GM19463 (cell line): ENCODE measurements around the gene ADRM1.

Experiments
- ATAC-seq: cut with Tn5 transposase; IDR thresholded peaks from one replicate; pipeline ENCODE4 v1.9.1; 2021; ENCODE audit warnings: mild to moderate bottlenecking, moderate library complexity; ENCODE audit not compliant: unreplicated experiment

The ADRM1 gene

DNA sequence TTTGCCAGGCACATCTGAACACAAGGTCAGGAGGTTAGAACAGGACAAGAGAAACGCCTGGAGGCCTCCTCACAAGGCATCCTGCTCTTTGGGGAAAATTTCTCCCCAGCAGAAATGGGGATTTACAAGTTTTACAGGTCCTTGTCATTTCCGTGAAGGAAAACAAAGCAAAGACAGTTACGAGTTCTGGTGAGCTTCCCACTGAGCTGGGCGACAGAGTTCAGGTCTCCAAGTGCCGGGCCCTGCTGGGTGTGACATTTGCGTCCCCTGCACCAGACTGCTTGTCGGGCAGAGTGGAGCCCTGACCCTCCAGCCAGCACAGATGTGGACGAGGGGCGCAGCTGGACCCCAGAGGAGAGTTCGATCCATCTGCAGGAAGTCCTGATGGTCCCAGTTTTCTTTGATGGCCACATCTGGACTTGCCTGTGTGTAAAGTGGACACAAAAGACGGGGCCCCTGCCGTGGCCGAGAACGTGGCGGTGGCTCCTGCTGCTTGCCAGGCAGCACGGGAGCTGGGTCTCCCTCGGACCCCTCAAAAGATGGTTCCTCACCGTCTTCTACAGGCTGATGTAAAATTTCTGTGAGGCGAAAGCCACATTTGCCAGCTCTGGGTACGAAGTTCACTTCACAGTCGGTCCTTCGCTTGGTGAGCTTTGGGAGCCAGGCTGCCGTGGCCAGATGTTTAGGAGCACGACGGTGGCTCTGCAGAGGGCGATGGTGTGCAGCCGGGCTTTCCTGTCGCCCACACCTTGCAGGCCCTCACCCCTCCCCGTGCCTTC, 5.2 kb upstream of the ADRM1 start:
- no peak for ATAC-seq

DNA sequence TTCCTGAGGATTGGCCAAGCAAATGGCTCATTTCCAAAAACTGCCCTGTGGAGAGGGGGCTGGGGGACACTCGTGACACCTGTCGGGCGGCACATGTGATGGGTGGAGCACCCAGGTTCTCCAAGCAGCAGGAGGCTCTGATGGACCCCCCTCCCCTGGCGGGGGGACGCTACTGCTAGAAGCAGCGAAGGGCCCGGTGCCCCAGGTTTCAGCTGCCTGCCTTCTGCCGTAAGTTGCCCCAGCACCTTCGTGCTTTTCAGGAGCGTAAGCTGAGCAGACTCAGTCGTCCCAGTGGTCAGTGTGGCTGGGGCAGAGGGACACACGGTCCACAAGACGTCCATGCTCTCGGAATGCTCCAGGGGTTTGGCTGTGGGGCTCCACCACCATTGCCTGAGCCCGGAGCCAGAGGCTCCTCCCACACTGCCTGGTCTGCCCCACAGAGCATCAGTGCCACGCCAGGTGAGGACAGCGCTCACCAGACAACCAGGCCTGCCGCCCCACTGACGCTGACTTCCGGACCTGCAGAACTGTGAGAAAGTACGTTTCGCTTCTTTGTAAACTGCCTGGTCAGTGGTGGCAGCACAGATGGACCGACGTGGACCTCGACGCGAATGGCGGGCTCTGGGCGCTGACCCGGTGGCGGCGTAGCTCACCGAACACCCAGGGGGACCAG, 4.1 kb upstream of the ADRM1 start:
- ATAC-seq = no peak

DNA sequence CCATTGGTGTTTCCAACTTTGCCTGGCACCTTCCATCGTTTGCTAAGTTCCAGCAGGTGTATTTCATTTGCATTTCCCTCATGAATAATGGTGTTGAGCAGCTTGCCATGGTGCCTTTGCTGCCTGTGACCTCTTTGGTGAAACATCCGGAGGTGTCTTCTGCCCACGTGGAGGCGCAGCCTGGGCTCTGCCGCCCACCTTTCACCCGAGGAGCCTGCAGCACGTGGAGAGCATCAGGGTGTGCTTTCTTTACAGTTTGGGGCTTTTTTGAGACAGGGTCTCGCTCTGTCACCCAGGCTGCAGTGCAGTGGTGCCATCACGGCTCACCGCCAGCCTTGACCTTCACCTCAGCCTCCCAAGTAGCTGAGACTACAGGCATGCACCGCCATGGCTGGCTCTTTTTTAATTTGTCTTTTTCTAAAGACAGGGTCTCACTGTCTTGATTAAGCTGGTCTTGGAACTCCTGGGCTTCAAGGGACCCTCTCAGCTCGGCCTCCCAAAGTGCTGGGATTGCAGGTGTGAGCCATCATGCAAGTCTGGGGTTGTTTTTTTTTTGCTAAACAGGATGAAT, 3.0 kb upstream of the ADRM1 start:
- ATAC-seq = no peak

DNA sequence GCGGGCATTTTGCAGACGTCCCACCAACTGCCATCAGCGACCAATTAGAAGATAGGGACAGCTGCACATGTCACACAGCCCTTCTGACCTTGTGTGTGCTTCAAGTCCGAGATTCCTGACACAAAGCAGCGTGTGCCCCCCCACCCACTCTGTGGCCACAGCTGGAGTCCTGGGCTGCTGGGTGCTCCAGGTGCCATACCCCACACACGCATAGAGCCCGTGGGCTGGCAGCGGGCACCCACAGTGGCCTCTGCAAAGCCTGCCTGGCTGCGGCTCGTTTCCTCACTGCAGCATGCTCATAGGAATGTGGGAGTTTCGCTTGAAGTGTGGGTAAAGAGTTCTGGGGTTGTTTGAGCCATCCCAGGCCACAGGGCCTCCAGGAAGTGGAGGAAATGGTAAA, 2.5 kb upstream of the ADRM1 start:
- no peak for ATAC-seq

DNA sequence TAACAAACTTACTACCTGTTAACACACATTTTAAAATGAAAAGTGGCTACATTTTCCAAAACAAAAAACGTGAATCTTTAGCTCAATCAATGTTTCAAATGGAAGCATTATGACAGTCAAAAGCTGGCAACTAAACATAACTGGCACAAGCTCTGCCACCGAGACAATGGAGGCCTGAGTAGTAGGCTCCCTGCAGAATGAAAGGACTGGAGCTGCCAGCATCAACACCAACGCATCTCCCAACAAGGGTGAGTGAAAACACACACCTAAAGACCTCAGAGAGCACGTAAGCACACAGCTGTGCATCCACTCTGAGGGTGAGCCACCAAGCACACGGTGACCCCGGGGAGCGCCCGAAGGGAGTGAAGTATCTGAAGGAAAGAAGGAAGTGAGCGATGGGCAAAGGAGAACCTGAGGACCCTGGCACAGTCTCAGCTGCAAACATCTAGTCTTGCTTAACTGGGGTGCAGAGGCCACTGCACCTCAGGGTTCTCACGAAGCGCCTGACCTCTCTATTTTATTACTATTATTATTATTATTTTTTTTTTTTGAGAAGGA, 1.6 kb upstream of the ADRM1 start:
- ATAC-seq = no peak

DNA sequence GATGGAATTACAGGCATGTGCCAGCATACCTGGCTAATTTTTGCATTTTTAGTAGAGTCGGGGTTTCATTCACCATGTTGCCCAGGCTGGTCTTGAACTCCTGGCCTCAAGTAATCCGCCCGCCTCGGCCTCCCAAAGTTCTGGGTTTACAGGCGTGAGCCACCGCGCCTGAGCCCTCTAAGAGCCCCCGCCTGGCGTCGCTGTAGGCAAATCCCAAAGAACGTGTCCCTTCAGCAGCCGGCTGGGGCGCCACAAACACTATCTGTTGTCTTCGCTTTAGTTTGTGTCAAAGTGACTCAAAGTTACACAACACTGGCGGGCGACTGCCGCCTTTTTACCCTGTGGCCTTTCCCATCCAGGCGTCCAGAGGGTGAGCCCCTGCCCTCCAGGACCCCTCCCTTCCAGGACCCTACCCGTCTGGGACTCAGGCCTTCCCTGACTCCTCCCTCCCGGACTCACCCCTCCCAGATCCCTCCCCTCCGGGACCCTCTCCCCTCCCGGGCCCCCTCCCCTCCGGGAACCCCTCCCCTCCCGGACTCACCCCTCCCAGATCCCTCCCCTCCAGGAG, 940 bp upstream of the ADRM1 start:
- peak; percentile 34 for ATAC-seq

DNA sequence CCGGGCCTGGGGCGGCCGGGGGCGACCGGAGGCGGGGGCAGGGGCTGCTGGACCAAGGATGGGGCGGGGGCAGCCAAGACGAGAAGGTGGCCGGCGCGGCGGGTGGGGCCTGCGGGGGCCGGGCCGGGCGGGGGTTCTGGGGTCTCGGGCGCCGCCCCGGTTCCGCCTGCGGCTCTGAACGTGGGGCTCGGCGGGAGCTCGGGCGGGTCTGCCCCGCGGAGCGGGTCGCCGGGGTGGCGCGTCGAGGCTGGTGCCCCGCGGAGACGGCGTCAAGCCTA, 204 bp downstream of the ADRM1 start:
- ATAC-seq = no peak

DNA sequence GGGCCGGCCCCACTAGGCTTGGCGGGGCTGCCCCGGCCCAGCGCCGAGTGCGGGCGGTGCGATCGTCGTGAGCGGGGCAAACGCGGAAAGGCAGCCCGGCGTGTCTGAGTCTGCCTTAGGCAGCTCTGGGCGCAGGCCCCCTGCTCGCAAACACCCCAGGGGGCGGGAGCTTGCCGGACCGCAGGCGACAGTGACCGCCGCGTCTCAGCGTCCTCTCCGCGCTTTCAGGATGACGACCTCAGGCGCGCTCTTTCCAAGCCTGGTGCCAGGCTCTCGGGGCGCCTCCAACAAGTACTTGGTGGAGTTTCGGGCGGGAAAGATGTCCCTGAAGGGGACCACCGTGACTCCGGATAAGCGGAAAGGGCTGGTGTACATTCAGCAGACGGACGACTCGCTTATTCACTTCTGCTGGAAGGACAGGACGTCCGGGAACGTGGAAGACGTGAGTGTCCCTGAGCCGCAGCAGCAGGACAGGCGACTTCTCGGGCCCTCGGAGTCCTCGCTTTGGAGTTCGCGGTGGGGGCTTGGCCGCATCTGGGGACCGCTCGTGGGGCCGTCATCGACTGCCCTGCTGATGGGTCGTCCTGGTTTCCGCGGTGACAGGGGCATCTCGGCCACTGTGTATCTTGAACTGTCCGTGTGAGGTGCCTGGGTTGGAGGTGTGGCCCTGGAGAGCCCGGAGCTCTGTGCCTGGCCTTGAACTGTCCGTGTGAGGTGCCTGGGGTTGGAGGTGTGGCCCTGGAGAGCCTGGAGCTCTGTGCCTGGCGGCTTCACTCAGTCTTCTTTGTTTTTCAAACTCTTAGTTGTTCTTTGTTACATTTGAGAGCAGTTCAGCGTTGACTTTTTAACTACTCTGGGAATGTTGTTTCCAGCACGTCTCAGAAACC, 786 bp downstream of the ADRM1 start:
- ATAC-seq = no peak

DNA sequence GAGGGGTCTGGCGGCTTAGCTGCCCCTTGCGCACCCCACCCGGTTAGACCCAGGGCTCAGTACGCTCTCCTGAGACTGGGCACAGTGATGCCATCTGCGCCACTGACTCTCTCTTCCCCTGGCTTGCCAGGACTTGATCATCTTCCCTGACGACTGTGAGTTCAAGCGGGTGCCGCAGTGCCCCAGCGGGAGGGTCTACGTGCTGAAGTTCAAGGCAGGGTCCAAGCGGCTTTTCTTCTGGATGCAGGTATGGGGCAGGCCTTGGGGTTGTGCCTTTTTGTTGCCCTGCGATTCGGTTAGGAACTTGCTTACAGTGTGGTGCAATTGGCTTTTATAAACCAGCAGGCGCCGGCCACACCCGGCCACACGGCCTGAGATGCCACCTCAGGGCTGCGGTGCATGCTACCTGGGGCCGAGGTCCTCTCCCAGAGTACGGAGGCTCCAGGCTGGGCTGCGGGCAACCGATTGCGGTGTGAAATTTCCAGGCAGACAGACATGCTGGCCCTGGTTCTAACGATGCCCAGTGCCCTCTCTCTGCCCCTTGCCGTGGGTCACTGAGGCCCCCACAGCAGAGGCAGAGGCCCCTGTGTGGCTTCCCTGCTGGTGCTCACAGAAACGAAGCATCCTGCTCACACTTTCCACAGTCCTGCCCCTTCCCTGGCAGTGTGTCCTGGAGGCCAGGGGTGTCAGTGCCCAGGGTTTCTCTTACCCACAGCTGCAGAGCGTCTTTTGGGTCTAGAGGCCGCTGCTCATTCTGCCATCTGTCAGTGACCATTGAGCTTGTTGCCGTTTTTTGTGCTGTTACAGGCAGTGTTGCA, 1.7 kb downstream of the ADRM1 start:
- ATAC-seq = no peak

DNA sequence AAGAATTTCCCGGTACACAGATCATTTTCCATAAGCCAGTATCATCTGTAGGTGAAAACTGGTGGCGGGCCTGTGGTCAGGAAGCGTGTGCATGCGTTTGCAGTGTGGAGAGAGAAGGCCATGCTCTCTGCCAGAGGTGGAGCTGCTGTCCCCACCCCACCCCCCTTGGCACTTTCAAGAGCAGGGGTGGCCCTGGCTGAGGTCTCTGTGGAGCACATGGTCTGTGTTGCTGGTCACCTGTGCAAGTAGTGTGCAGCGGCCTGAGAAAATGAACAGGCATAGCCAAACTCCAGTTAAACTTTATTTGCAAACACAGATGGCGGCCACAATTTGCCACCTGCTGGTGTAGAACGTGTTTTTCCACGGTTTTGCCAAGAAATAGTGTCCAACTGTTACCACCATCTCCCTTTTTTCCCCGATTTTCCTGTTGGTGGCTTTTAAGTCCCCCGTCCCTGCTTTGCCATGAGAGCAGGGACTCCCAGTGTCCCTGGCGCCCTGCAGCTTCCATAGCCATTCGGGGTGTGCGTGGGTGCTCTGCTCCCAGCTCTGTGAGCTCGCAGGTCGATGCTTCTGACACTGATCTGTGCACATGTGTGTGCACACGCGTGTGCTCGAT, 2.5 kb downstream of the ADRM1 start:
- no peak for ATAC-seq

DNA sequence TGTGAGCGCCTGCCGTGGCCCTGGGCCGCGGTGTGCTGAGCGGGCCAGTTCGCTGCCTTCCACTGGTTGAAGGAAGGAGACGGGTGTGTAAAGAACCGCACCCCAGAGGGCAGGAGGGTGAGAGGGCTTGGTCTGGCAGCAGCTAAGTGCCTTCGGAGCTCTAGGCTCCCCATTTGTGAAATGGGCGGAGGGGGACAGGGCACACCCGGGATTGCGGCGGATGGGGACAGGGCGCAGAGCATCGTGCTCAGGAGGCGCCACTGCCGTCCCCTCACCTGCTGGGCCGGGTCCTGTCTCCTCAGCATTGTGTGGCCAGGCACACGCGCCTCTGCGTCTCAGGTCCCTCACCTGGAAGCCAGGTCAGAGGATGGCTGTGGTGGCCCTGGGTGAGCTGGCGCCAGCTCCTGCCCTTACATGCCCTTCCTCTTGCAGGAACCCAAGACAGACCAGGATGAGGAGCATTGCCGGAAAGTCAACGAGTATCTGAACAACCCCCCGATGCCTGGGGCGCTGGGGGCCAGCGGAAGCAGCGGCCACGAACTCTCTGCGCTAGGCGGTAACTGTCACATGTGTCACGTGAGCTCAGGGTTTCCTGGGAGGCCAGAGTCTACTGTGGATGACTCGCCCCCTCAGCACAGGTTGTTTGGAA, 3.1 kb downstream of the ADRM1 start:
- ATAC-seq = no peak

DNA sequence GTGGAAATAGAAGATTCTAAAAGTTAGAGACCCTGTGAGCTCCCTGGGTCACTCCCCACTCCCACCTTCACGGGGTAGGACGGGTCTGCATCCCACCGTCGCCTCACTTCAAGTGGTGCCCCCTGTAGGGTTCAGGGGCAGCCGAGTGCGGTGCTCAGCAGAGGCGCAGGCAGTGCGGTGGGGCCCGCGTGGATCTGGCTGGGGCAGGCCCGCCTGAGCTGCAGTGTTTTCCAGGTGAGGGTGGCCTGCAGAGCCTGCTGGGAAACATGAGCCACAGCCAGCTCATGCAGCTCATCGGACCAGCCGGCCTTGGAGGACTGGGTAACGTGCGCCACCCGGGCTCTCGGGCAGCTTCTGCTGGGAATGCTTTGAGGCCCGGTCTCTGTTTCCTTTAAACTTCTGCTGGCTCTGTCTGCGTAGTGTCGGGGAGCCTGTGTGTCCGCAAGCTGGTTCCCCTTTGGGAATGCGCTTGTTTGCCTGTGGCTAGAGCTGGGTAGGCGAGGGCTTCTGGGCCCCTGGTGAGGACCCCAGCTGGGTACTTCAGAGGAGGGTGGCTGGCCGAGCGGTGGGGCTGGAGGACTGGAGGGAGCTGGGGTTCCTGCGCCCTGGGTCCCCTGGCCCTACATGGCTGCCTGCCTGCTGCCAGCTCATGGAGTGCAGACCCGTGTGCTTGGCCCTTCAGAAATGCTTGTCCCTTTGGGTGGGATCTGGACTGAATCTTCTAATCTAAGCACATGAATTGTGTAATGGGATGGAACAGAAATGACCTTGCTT, 3.8 kb downstream of the ADRM1 start:
- no peak for ATAC-seq

DNA sequence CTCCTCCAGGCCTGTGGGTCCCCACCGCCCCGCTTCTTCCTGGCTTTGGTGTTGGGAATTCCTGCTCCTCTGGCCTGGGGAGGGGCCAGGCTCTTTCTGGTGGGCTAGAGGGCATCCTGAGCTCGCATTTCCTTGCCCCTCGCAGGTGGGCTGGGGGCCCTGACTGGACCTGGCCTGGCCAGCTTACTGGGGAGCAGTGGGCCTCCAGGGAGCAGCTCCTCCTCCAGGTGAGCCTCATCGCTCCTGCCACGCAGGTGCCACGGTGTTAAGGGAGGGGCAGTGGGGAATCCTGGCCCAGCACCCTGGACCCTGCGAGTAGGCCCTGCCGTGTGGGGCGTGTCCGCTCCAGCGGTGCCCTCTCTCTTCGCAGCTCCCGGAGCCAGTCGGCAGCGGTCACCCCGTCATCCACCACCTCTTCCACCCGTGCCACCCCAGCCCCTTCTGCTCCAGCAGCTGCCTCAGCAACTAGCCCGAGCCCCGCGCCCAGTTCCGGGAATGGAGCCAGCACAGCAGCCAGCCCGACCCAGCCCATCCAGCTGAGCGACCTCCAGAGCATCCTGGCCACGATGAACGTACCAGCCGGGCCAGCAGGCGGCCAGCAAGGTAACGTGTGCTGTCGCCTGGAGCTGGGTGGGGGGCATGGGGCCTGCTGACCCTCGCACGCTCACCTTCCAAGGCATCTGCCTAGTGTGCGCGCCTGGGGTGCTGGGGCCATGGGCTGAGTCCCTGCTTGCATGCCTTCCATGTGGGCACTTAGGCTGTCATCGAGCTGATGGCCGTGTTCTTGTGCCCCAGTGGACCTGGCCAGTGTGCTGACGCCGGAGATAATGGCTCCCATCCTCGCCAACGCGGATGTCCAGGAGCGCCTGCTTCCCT, 4.7 kb downstream of the ADRM1 start:
- no peak for ATAC-seq

DNA sequence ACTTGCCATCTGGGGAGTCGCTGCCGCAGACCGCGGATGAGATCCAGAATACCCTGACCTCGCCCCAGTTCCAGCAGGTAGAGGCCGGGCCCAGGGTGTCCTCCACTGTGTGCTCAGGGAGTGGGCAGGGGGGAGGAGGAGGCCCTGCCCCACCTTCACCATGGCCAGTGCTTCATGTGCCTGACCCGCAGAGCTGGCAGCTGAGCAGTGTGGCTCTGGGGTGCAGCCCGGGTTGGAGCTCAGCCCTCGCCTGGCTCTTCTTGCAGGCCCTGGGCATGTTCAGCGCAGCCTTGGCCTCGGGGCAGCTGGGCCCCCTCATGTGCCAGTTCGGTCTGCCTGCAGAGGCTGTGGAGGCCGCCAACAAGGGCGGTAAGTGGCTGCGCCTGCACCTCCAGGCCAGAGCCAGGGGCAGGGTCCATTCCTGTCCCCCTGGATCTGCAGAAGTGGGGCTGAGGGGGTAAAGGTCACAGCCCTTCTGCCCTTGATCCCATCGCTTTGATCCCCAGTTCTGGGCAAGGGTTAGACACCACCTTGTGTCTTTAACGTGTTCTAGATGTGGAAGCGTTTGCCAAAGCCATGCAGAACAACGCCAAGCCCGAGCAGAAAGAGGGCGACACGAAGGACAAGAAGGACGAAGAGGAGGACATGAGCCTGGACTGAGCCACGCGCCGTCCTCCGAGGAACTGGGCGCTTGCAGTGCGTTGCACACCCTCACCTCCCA, 5.5 kb downstream of the ADRM1 start:
- ATAC-seq = no peak

DNA sequence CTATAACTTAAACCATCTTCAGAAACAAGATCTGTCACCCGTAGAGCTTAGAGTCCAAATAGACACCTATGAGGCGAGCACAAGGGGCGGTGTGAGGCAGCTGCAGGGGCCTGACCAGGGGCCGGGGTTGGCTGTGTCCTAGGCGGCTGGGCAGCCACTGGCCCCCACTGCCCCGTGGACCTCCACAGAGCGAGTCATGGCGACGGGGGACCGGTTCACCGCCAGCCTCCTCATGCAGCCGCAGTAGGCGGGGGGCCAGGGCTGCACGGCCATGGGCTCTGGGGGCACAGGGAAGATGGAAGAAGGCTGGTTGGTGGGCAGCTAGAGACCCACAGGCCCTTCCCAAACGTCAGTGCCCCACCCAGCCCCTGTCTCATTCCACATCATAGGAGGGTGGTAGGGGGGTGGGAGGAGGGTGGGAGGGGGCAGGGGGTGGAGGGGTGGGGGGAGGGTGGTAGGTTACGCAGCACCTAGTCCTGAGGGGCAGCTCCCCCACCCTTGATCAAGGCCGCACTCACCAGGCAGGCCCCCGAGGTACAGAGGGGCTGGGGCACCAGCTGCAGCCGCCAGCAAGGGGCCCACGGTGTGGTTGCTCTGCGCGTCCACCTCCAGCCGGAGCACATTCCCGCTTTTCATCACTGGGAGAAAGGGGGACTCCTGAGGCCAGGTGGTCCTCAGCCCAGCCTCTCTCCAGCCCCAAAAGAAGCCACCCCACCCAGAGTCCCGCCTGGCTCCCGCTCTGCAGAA, 6.6 kb downstream of the ADRM1 start:
- no peak for ATAC-seq
